ENCODE measurements around the gene LIPT2.
A peak's percentile ranks its signal among the peaks of the same experiment; 100 is the strongest.

Gene LIPT2

GRCh38 chr11:74464746-74465145, 28.8 kb downstream of the LIPT2 start:
- no peak for DNase-seq

GRCh38 chr11:74463216-74463615, 30.3 kb downstream of the LIPT2 start:
- DNase-seq, result no peak

- DNase-seq, result no peak
Measured at GRCh38 chr11:74462631-74463030, 30.9 kb downstream of the LIPT2 start.

- no peak for DNase-seq
Measured at GRCh38 chr11:74462009-74462408, 31.5 kb downstream of the LIPT2 start.

GRCh38 chr11:74460481-74461154, 32.9 kb downstream of the LIPT2 start:
- no peak for DNase-seq

GRCh38 chr11:74460065-74460464, 33.5 kb downstream of the LIPT2 start:
- DNase-seq, result no peak

- no peak for DNase-seq
Measured at GRCh38 chr11:74459584-74459983, 33.9 kb downstream of the LIPT2 start.

- DNase-seq, result no peak
Measured at GRCh38 chr11:74457356-74457755, 36.2 kb downstream of the LIPT2 start.

GRCh38 chr11:74453373-74453975, 40.0 kb downstream of the LIPT2 start:
- peak; percentile 28 for DNase-seq

- no peak for DNase-seq
Measured at GRCh38 chr11:74452366-74452765, 41.2 kb downstream of the LIPT2 start.

GRCh38 chr11:74450318-74450717, 43.2 kb downstream of the LIPT2 start:
- DNase-seq, result no peak

GRCh38 chr11:74449369-74449931, 44.1 kb downstream of the LIPT2 start:
- DNase-seq, result peak; percentile 56

- no peak for DNase-seq
Measured at GRCh38 chr11:74447720-74448119, 45.8 kb downstream of the LIPT2 start.

- no peak for DNase-seq
Measured at GRCh38 chr11:74446532-74446938, 47.0 kb downstream of the LIPT2 start.

GRCh38 chr11:74444173-74444826, 49.2 kb downstream of the LIPT2 start:
- no peak for DNase-seq

GRCh38 chr11:74443071-74443864, 50.3 kb downstream of the LIPT2 start:
- no peak for DNase-seq

GRCh38 chr11:74442636-74443035, 50.9 kb downstream of the LIPT2 start:
- DNase-seq, result no peak
